GM12891 (cell line): Measurements from ENCODE around the gene PITPNC1.

Source experiments
- POLR2A ChIP-seq: IDR thresholded peaks from 2 replicates; pipeline ENCODE4 v1.6.1; 2011; ENCODE audit warnings: low read depth, low read length, control low read depth
- POLR2AphosphoS5 ChIP-seq: IDR thresholded peaks from 2 replicates; pipeline ENCODE4 v1.6.1; 2011; ENCODE audit warnings: low read depth, low read length, control low read depth
- TAF1 ChIP-seq: IDR thresholded peaks from 2 replicates; pipeline ENCODE4 v1.6.1; 2011; ENCODE audit warnings: low read depth, low read length, control low read depth

DNA sequence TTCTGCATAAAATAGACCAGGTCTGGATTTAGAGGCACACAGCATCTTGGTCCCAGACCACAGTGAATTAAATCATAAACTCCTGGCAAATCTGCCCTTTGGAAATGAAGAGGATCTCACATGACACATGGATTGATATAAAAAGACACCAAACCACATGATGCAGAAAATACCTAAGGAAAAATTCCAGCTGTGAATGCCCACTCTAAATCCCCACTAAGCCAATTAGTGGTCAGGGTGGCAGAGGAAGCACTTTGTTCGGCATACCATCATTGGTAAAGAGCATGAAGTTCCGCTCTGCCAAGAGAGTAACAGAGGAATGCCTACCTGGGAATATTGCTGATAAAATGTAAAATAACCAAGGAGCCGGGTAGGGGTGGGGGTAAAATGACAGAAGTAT is 308.3 kb downstream of the PITPNC1 start:
- TF ChIP-seq POLR2A, result no peak
- no peak for TF ChIP-seq POLR2AphosphoS5
- TF ChIP-seq TAF1, result no peak
